GM06990 (cell line): ENCODE results near the gene MMEL1.

Experiments used
- DNase-seq: peaks from one replicate; pipeline ENCODE4 v3.0.0-alpha.2; 2011; ENCODE audit not compliant: insufficient read length; ENCODE audit errors: extremely low read depth
- H3K27me3 ChIP-seq: replicated peaks from 2 replicates; pipeline ENCODE4 v1.6.0; 2011; ENCODE audit warnings: low read length; ENCODE audit not compliant: control insufficient read depth, insufficient read depth
- H3K36me3 ChIP-seq: 2 replicates; pipeline ENCODE4 v1.5.1; 2011; ENCODE audit warnings: low read length; ENCODE audit not compliant: control insufficient read depth, insufficient read depth
- H3K4me3 ChIP-seq: replicated peaks from 2 replicates; pipeline ENCODE4 v1.5.1; 2011; ENCODE audit warnings: low read depth, mild to moderate bottlenecking, control low read depth, low read length
- CTCF ChIP-seq: IDR thresholded peaks from 2 replicates; pipeline ENCODE4 v1.5.1; 2011; ENCODE audit warnings: low read length, control low read depth, mild to moderate bottlenecking, inconsistent platforms; ENCODE audit not compliant: insufficient read depth, poor library complexity, severe bottlenecking

Gene MMEL1

GRCh38 chr1:2564006-2564814 is 68.6 kb downstream of the MMEL1 start:
- H3K27me3 ChIP-seq, result no peaks in the 10 kb centered on the region
- no peak for DNase-seq
- peaks cover 24% of the 10 kb centered on the region for H3K36me3 ChIP-seq
- no peak for TF ChIP-seq CTCF
- no peak overlapping the region for H3K4me3 ChIP-seq

- TF ChIP-seq CTCF, result no peak
- DNase-seq, result no peak
- Histone ChIP-seq H3K36me3 (peaks cover 33% of the 10 kb centered on the region), H3K27me3 (no peaks in the 10 kb centered on the region), H3K4me3 (no peak overlapping the region)
Observed at GRCh38 chr1:2563205-2563604, 69.6 kb downstream of the MMEL1 start.

- Histone ChIP-seq H3K27me3 (no peaks in the 10 kb centered on the region), H3K36me3 (peaks cover 38% of the 10 kb centered on the region), H3K4me3 (no peak overlapping the region)
- DNase-seq, result no peak
- peak; percentile 52 for TF ChIP-seq CTCF
Observed at GRCh38 chr1:2561898-2562895, 70.6 kb downstream of the MMEL1 start.

GRCh38 chr1:2561446-2561845 is 71.4 kb downstream of the MMEL1 start:
- no peak for TF ChIP-seq CTCF
- Histone ChIP-seq H3K27me3 (no peaks in the 10 kb centered on the region), H3K4me3 (no peak overlapping the region), H3K36me3 (peaks cover 38% of the 10 kb centered on the region)
- no peak for DNase-seq

GRCh38 chr1:2560299-2561073 is 72.3 kb downstream of the MMEL1 start:
- no peak for DNase-seq
- H3K36me3 ChIP-seq, result peaks cover 38% of the 10 kb centered on the region
- H3K27me3 ChIP-seq, result no peaks in the 10 kb centered on the region
- no peak for TF ChIP-seq CTCF
- H3K4me3 ChIP-seq, result no peak overlapping the region
